Peyer's patch (tissue), 4 donors: ENCODE results near the gene ZNF554.

ENCODE experiments used
- CTCF ChIP-seq, 6 experiments: fragments of 450-650 bp in 4 of 6; fragments of 200-600 bp in 2 of 6; sonication (generic) in 1 of 6; IDR thresholded peaks; one replicate each; pipeline ENCODE4 v1.5.1; 2017 to 2019; ENCODE audit warnings: antibody characterized with exemption in 6 of 6, mild to moderate bottlenecking in 3 of 6, moderate library complexity in 1 of 6
- POLR2A ChIP-seq, 2 donors: fragments of 450-650 bp; IDR thresholded peaks; one replicate each; pipeline ENCODE4 v1.5.1; 2017; ENCODE audit warnings: antibody characterized with exemption in 2 of 2, mild to moderate bottlenecking in 2 of 2, moderate library complexity in 2 of 2

- TF ChIP-seq POLR2A (IDR thresholded peaks at IDR 0.05) (no peak), CTCF (IDR thresholded peaks at IDR 0.05) (no peak)
Observed at GRCh38 chr19:2774953-2775555, 44.6 kb upstream of the ZNF554 start.
